Sigmoid colon (tissue), 3 donors: ENCODE data around the gene KIF2C.

ENCODE experiments used
- CTCF ChIP-seq, 4 experiments: fragments of 450-650 bp in 3 of 4; fragments of 200-600 bp in 1 of 4; IDR thresholded peaks; one replicate each; pipeline ENCODE4 v1.5.1; 2016 to 2019; ENCODE audit warnings: antibody characterized with exemption in 4 of 4, mild to moderate bottlenecking in 3 of 4, moderate library complexity in 2 of 4
- POLR2A ChIP-seq, 2 donors: fragments of 450-650 bp; IDR thresholded peaks; one replicate each; pipeline ENCODE4 v1.6.1; 2016; ENCODE audit warnings: antibody characterized with exemption in 2 of 2, mild to moderate bottlenecking in 2 of 2, moderate library complexity in 2 of 2

- TF ChIP-seq CTCF (IDR thresholded peaks at IDR 0.05) (no peak), POLR2A (IDR thresholded peaks at IDR 0.05) (no peak)
These were observed 38.5 kb downstream of the KIF2C start for GRCh38 chr1:44777969-44778635.
